Measurements from ENCODE around the gene ATP9B. TPM values are rescaled to one million over a fixed set of nuclear protein-coding genes. Genes with fewer than 3 reads are reported as not detected.

The ATP9B gene
- total RNA-seq, 4 donors from 2014 or later: 26.0 to 37.4 (median 30.5) TPM

GRCh38 chr18:79411614-79412526 lies 342.7 kb downstream of the ATP9B start:
- H3K9me3 ChIP-seq: no peaks in the 10 kb centered on the region
- WGBS: 85% methylated on average over 42 of the region's 47 CpGs
- H3K4me3 ChIP-seq: no peak overlapping the region
- intact Hi-C loops (cut with DNase I): no loop called here
- no peak for DNase-seq (ENCODE audit: extremely low spot score)
- peaks cover 0 to 18% (median 10%) of the 10 kb centered on the region in 4 donors for H3K4me1 ChIP-seq
- TF ChIP-seq POLR2AphosphoS5 (IDR thresholded peaks at IDR 0.05) (no peak), CTCF (IDR thresholded peaks at IDR 0.05) (no peak), EP300 (IDR thresholded peaks at IDR 0.05) (no peak), POLR2A (IDR thresholded peaks at IDR 0.05; ENCODE audit: low read depth) (no peak)
- H3K27me3 ChIP-seq: no peaks in the 10 kb centered on the region
- peaks cover 26 to 52% (median 42%) of the 10 kb centered on the region in 4 donors for H3K36me3 ChIP-seq
- no peak overlapping the region for H3K27ac ChIP-seq (replicated peaks in 1 of 4)

GRCh38 chr18:79413025-79413424 lies 343.8 kb downstream of the ATP9B start:
- no peak for TF ChIP-seq CTCF (IDR thresholded peaks at IDR 0.05)
- TF ChIP-seq POLR2AphosphoS5 (IDR thresholded peaks at IDR 0.05): no peak
- TF ChIP-seq EP300 (IDR thresholded peaks at IDR 0.05): no peak
- no peak for TF ChIP-seq POLR2A (IDR thresholded peaks at IDR 0.05; ENCODE audit: low read depth)
- Histone ChIP-seq H3K9me3 (no peaks in the 10 kb centered on the region), H3K27ac (replicated peaks in 1 of 4) (no peak overlapping the region), H3K27me3 (no peaks in the 10 kb centered on the region), H3K36me3 (peaks cover 26 to 53% (median 42%) of the 10 kb centered on the region in 4 donors), H3K4me3 (no peak overlapping the region), H3K4me1 (peaks cover 0 to 18% (median 12%) of the 10 kb centered on the region in 4 donors)
- DNase-seq (ENCODE audit: extremely low spot score): no peak
- WGBS: 86% methylated on average over 16 of the region's 16 CpGs
- intact Hi-C loops (cut with DNase I): no loop called here

- intact Hi-C loops (cut with DNase I): no loop called here
- Histone ChIP-seq H3K27ac (replicated peaks in 1 of 4) (no peak overlapping the region), H3K4me3 (no peak overlapping the region), H3K9me3 (no peaks in the 10 kb centered on the region), H3K36me3 (peaks cover 26 to 57% (median 42%) of the 10 kb centered on the region in 4 donors), H3K27me3 (no peaks in the 10 kb centered on the region), H3K4me1 (peaks cover 0 to 22% (median 16%) of the 10 kb centered on the region in 4 donors)
- WGBS: 93% methylated on average over 14 of the region's 16 CpGs
- TF ChIP-seq POLR2AphosphoS5 (IDR thresholded peaks at IDR 0.05): no peak
- no peak for TF ChIP-seq EP300 (IDR thresholded peaks at IDR 0.05)
- no peak for DNase-seq (ENCODE audit: extremely low spot score)
Measured at GRCh38 chr18:79413426-79413825, 344.2 kb downstream of the ATP9B start.

GRCh38 chr18:79413901-79414300 lies 344.7 kb downstream of the ATP9B start:
- intact Hi-C loops (cut with DNase I): no loop called here
- no peaks in the 10 kb centered on the region for H3K27me3 ChIP-seq
- peaks cover 0 to 26% (median 20%) of the 10 kb centered on the region in 4 donors for H3K4me1 ChIP-seq
- WGBS: 74% methylated on average over 9 of the region's 9 CpGs
- TF ChIP-seq POLR2AphosphoS5 (IDR thresholded peaks at IDR 0.05) (no peak), EP300 (IDR thresholded peaks at IDR 0.05) (no peak), CTCF (IDR thresholded peaks at IDR 0.05) (no peak)
- H3K27ac ChIP-seq (replicated peaks in 1 of 4): no peak overlapping the region
- H3K36me3 ChIP-seq: peaks cover 26 to 58% (median 42%) of the 10 kb centered on the region in 4 donors
- DNase-seq (ENCODE audit: extremely low spot score): no peak
- H3K9me3 ChIP-seq: no peaks in the 10 kb centered on the region
- H3K4me3 ChIP-seq: no peak overlapping the region

GRCh38 chr18:79416022-79416676 lies 347.0 kb downstream of the ATP9B start:
- Histone ChIP-seq H3K4me1 (peaks cover 0 to 35% (median 25%) of the 10 kb centered on the region in 4 donors), H3K27me3 (no peaks in the 10 kb centered on the region), H3K4me3 (no peak overlapping the region), H3K9me3 (no peaks in the 10 kb centered on the region), H3K27ac (replicated peaks in 1 of 4) (no peak overlapping the region), H3K36me3 (peaks cover 17 to 59% (median 42%) of the 10 kb centered on the region in 4 donors)
- DNase-seq (ENCODE audit: extremely low spot score): no peak
- TF ChIP-seq POLR2A (IDR thresholded peaks at IDR 0.05; ENCODE audit: low read depth): no peak
- no peak for TF ChIP-seq EP300 (IDR thresholded peaks at IDR 0.05)
- no peak for TF ChIP-seq POLR2AphosphoS5 (IDR thresholded peaks at IDR 0.05)
- no peak for TF ChIP-seq CTCF (IDR thresholded peaks at IDR 0.05)
- 83% methylated on average over 20 of the region's 24 CpGs for WGBS
- intact Hi-C loops (cut with DNase I): no loop called here
